Activated gamma-delta T cell treated with anti-CD3 and anti-CD28 coated beads, Interleukin-2, amount 50 U/mL, for 16 hours (primary cell): ENCODE results near the gene GAS7.

Source experiments
- DNase-seq: peaks from one replicate; pipeline ENCODE4 v3.0.0-alpha.2; 2020; ENCODE audit warnings: low read depth

Gene GAS7

DNA sequence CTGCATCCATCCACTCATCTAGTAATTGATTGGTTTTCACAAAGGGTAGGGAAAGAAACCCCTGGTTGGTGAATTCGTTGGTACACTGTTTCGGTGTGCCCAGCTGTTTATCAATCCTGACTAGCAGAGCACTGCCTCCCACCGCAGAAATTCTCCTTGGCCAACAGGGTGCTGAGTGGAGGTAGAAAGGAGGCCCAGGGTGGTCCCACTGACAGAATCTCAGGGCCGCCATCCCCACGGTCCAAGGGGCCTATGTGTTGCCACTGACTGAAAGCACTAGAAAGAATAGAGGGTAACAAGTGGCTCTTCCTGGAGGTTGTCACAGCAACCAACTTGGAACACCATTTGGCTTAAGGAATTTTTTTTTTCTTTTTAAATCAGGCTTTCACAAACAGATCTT is 284.9 kb downstream of the GAS7 start:
- DNase-seq = no peak

DNA sequence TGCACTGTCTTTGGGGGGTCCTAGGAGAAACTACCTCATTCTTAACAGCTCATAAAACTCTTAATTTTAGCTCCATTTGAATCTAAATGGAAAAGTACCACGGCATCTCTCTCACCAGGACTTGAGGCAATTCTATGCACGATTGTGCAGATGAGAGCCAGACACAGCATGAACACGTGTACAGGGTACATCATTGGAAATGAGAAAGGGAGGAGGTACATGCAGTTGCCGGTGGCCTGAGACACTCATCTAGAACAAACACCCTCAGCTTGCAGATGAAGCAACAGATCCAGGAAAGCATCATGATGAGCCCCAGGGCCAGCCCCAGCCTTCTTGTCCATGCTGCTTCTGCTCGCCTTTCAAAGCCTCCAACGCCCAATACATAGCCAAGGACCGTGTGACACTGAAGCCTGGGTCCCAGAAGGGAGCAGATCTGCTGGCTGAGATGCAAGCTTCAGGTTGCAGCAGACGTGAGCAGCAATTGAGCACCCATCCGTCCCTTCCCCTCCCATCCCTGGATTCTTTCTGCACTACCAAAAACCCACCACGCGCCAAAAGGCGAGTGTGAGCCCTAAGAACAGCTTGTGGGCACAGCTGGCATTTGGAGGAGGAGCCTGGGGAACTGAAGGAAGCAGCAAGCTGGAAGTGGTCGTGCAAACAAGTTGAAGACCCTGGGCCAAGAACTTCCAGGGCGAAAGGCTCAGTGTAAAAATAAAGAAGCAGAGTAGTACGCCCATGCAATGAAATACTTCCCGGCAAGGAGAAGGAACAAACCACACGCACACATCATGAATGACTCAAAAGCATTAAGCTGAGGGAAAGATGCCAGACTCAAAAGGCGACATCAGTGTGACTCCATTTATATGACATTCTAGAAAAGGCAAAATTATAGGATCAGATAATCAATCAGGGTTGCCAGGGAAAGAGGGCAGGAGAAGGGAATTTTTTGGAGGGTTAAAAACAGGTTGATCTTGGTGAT is 286.0 kb downstream of the GAS7 start:
- no peak for DNase-seq

DNA sequence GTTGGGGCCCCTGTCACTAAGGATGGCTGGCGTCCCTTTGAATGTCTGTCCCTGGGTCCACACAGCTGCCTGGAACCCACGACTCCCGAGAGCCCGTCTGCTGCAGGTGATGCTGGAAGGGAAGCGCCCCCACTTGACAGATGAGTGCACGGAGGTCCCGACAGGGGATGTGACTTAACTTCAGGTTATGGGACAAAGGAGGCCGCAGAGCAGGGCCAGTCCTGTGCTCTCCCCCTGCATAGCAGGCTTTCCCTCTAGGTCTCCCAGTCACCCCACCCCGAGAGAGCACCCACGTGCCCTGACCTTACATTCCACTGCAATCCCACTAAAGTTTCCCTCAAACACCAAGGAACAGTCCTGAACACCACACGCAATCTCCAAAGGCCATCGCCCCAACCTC is 287.3 kb downstream of the GAS7 start:
- no peak for DNase-seq

GRCh38 chr17:9908649-9909042 is 289.8 kb downstream of the GAS7 start:
- no peak for DNase-seq

GRCh38 chr17:9907883-9908648 is 290.3 kb downstream of the GAS7 start:
- no peak for DNase-seq

DNA sequence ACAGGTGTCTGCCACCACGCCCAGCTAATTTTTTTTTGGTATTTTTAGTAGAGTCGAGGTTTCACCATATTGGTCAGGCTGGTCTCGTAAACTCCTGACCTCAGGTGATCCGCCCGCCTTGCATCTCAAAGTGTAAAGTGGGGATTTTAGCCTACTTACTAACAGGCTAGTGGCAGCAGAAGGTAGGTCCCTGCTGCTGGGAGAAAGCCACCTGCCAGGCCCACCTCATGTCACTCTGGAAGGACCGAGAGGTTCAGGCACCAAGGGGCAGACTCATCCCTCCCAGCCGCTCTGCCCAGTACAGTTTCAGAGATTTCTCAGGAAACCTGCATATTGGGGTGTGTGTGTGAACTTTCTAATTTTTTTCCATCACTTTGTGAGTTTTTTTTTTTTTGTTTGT is 291.3 kb downstream of the GAS7 start:
- no peak for DNase-seq

- DNase-seq = no peak
These were observed 291.8 kb downstream of the GAS7 start for GRCh38 chr17:9906616-9907015.

GRCh38 chr17:9905902-9906301 is 292.5 kb downstream of the GAS7 start:
- DNase-seq = no peak

DNA sequence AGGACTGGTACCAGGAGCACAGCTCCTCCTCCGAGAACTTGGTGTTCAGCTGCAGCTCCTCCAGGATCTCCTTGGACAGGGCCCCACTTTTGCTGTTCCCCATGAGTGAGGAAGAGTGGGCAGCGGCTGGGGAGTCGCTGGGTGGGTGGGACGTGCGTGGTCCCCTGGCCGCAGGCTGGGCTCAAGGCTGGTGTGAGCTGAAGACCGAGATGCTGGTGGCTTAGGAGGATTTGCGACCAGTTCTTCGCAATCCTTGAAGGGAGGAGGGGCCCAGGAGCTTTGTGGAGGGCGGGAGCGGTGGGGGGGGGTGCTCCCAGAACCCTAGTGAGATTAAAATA is 293.4 kb downstream of the GAS7 start, which contains the start of gene RCVRN:
Gene RCVRN, minus strand, starts transcription at position 194 of the 338 bp plus-strand sequence. Its CDS starts 91 bp downstream, at position 103.
- DNase-seq = no peak

DNA sequence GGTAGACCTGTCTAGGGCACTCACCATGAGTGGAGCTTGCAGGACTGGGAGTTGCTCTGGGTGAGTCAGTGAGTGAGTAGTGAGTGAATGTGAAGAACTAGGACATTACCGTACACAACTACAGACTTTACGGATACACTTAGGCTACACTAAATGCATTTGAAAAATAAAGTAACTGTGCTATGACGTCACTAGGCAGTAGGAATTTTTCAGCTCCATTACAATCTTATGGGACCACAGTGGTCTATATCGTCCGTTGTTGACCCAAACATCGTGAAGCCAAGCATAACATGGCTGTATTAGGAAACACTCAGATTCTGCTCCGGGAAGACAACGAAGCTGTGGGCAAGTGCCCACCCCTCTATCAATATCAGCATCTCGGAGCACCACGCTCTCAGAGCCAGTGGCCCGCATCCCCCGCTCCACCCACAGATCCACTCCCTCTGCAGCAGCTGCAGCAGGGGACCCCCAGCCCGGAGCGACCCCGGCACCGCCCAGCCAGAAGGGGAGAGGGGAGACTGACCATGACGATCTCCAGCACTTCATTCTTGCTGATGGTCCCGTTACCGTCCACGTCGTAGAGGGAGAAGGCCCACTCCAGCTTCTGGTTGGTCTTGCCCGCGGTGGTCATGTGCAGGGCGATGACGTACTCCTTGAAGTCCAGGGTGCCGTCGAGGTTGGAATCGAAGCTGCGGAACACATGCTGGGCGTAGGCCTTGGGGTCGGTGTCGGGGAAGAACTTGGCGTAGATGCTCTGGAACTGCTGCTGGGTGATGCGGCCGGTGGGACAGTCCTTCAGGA is 293.9 kb downstream of the GAS7 start:
- no peak for DNase-seq

DNA sequence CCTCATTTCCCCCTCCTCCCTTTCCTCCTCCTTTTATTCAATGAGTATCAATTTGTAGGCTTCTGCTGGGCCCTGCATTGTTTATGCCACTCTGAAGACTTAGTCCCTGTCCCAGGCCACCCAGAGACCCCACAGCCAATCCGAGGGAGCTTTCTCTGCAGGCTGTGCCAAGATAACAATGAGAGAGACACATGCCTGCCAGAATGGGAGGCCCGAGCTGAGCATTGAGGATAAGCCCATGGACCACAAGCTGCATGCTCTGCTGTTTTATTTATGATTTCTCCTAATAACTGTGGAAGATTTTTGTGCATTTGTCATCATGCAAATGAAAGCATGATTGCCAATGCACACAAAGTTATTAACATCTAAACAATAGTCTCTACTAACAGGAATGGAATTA is 296.3 kb downstream of the GAS7 start:
- DNase-seq = no peak

- DNase-seq = no peak
These were observed 297.6 kb downstream of the GAS7 start for GRCh38 chr17:9900784-9901183.

GRCh38 chr17:9900044-9900594 is 298.3 kb downstream of the GAS7 start:
- no peak for DNase-seq

- DNase-seq = no peak
These were observed 298.9 kb downstream of the GAS7 start for GRCh38 chr17:9899280-9900043.

DNA sequence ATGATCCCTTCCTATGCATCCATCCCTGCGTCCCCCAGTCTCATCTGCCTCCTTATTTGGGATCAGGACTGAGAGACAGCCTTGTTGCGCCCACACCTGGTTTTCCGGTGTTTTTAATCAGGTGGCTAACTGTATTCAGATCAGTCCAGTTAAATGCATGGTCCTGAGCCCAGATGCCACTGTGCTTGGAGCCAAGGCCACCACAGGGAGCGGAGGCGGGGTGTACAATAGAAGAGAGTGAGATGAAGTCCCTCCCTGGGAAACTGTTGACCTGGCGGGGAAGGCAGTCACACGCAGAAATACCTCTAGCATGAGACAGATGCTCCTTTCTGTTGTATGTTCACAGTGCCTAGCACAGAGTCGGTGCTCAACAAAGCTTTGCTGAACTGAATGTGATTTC is 299.6 kb downstream of the GAS7 start:
- DNase-seq = no peak

- DNase-seq = no peak
These were observed 300.9 kb downstream of the GAS7 start for GRCh38 chr17:9897372-9897968.

DNA sequence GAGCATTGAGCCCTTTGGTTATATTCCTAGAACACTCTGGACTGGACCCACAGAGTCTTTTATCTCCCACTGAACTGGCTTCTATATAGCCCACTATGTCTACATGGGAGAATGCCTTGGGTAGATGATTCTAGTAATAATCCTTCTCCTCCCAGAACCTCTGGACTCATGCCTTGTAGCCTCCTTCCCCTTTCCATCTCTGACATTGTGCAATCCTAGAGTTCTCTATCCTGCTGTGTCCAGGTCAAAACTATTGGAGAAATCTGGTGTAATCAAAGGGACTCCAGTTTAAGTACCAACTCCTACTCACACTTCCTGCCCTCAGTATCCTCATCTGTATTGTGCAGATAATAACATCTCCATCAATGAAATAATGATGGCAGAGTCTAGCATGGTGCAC is 302.5 kb downstream of the GAS7 start:
- DNase-seq = no peak

GRCh38 chr17:9894231-9894630 is 304.2 kb downstream of the GAS7 start:
- DNase-seq = no peak

DNA sequence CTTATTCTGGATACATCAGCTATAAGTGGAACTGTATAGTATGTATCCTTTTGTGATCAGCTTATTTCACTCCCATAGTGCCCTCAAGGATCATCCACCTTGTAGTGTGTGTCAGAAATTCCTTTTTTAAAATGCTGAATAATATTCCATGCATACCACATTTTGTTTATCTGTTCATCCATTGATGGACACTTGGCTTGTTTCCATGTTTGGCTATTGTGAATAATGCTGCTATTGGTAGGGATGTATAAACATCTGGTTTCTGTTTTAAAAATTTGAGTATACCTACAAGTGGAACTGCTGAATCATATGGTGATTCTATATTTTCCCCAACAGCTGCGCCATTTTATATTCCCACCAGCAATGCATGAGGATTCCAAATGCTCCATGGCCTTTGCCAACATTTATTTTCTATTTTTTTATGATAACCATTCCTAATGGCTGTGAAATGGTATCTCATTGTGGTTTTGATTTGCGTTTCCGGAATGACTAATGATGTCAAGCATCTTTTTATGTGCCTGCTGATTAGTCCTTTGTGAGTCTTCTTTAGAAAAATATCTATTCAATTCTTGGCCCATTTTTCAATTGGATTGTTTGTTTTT is 304.9 kb downstream of the GAS7 start:
- DNase-seq = no peak

- no peak for DNase-seq
These were observed 308.3 kb downstream of the GAS7 start for GRCh38 chr17:9890124-9890523.
